ENCODE measurements around the gene NELL1. TPM values are rescaled to one million over a fixed set of nuclear protein-coding genes. Genes with fewer than 3 reads are reported as not detected.

The NELL1 gene
- total and polyA plus RNA-seq, 2 experiments from 2014 or later, result 1.6 TPM; not detected in 1

GRCh38 chr11:21447871-21448270 is 778.5 kb downstream of the NELL1 start (continued):
- TF ChIP-seq ZNF462 (CRISPR knock-in tag; IDR thresholded peaks at IDR 0.05), result no peak

GRCh38 chr11:21456186-21456585 is 786.8 kb downstream of the NELL1 start:
- H3F3A ChIP-seq (replicated peaks; ENCODE audit: low read depth), result no peaks in the 10 kb centered on the region
- H3K9me2 ChIP-seq (ENCODE audit: insufficient read depth), result no peaks in the 10 kb centered on the region
- H3K4me2 ChIP-seq, result no peak overlapping the region
- Mint-ChIP-seq H3K36me3 (ENCODE audit: low read depth) (no peaks in the 10 kb centered on the region), H3K9me3 (no peaks in the 10 kb centered on the region), H3K4me3 (no peak overlapping the region), H3K27me3 (ENCODE audit: insufficient read depth, low read depth, poor library complexity) (no peaks in the 10 kb centered on the region), H3K4me1 (no peaks in the 10 kb centered on the region), H3K27ac (no peak overlapping the region)
- no peaks in the 10 kb centered on the region for H3K36me3 ChIP-seq (ENCODE audit: insufficient read depth)
- H3K27ac ChIP-seq (ENCODE audit: low read depth), result no peak overlapping the region
- no peak for DNase-seq (ENCODE audit: low spot score)
- no peaks in the 10 kb centered on the region for H3K4me1 ChIP-seq (ENCODE audit: insufficient read depth)
- no peak for ATAC-seq
- H3K4me3 ChIP-seq, result no peak overlapping the region
- H2AFZ ChIP-seq, result no peak overlapping the region
- no peaks in the 10 kb centered on the region for H3K79me2 ChIP-seq (replicated peaks; ENCODE audit: insufficient read depth)
- H4K20me1 ChIP-seq (replicated peaks; ENCODE audit: insufficient read depth), result no peaks in the 10 kb centered on the region
- no peaks in the 10 kb centered on the region for H3K27me3 ChIP-seq (ENCODE audit: insufficient read depth)
- TF ChIP-seq EZH2phosphoT487 (IDR thresholded peaks at IDR 0.05; ENCODE audit: unreplicated experiment), result no peak
- TF ChIP-seq EZH2 (IDR thresholded peaks at IDR 0.05; ENCODE audit: low read depth, unreplicated experiment), result no peak
- no peak for TF ChIP-seq ZNF331 (CRISPR knock-in tag; IDR thresholded peaks at IDR 0.05; ENCODE audit: low read depth)
- no peak for TF ChIP-seq JUNB (IDR thresholded peaks at IDR 0.05; ENCODE audit: unreplicated experiment)
- no peak for TF ChIP-seq ZNF462 (CRISPR knock-in tag; IDR thresholded peaks at IDR 0.05)
- no peak for TF ChIP-seq NANOG (IDR thresholded peaks at IDR 0.05; ENCODE audit: borderline replicate concordance)

Measured in GM23338 (cell line).